Renal cortex interstitium (tissue), 11 donors: ENCODE results near the gene TIGIT. TPM values are rescaled to one million over a fixed set of nuclear protein-coding genes. Genes with fewer than 3 reads are reported as not detected.

ENCODE experiments used
- DNase-seq, 11 donors: peaks; one replicate each; pipeline ENCODE4 v3.0.0-alpha.2; 2013; ENCODE audit warnings: low read depth in 9 of 11, low spot score in 4 of 11; ENCODE audit errors: extremely low read depth in 1 of 11
- polyA plus RNA-seq, 3 donors: library from polyadenylated mRNA; unstranded; fragments of 120-200 nt; gene quantifications; one replicate each; pipeline ENCODE4 v1.2.1, GENCODE V29; 2013; ENCODE audit not compliant: insufficient read length in 3 of 3

The TIGIT gene
- polyA plus RNA-seq, 3 donors: 0.09 to 0.20 (median 0.11) TPM

GRCh38 chr3:114307832-114308231 is 14.0 kb downstream of the TIGIT start:
- DNase-seq: no peak

- no peak for DNase-seq
Measured at GRCh38 chr3:114308377-114308776, 14.5 kb downstream of the TIGIT start.

GRCh38 chr3:114308830-114309229 is 15.0 kb downstream of the TIGIT start:
- no peak for DNase-seq

- no peak for DNase-seq
Measured at GRCh38 chr3:114310695-114311094, 16.9 kb downstream of the TIGIT start.

- no peak for DNase-seq
Measured at GRCh38 chr3:114313426-114313825, 19.6 kb downstream of the TIGIT start.

- DNase-seq: no peak
Measured at GRCh38 chr3:114314282-114314681, 20.5 kb downstream of the TIGIT start.

- no peak for DNase-seq
Measured at GRCh38 chr3:114318295-114318694, 24.5 kb downstream of the TIGIT start.

GRCh38 chr3:114319453-114319852 is 25.6 kb downstream of the TIGIT start:
- DNase-seq: no peak

- DNase-seq: no peak
Measured at GRCh38 chr3:114320246-114320645, 26.4 kb downstream of the TIGIT start.

- DNase-seq: no peak
Measured at GRCh38 chr3:114323546-114324254, 29.9 kb downstream of the TIGIT start.

GRCh38 chr3:114327665-114328064 is 33.8 kb downstream of the TIGIT start:
- DNase-seq: no peak

GRCh38 chr3:114328345-114328744 is 34.5 kb downstream of the TIGIT start:
- no peak for DNase-seq

- no peak for DNase-seq
Measured at GRCh38 chr3:114329823-114330222, 36.0 kb downstream of the TIGIT start.

GRCh38 chr3:114331007-114331406 is 37.2 kb downstream of the TIGIT start:
- DNase-seq: no peak

- no peak for DNase-seq
Measured at GRCh38 chr3:114331710-114332109, 37.9 kb downstream of the TIGIT start.

GRCh38 chr3:114332342-114333179 is 38.7 kb downstream of the TIGIT start:
- DNase-seq: no peak

GRCh38 chr3:114333180-114333922 is 39.5 kb downstream of the TIGIT start:
- no peak for DNase-seq

GRCh38 chr3:114333923-114334240 is 40.1 kb downstream of the TIGIT start:
- DNase-seq: no peak

GRCh38 chr3:114336122-114336697 is 42.4 kb downstream of the TIGIT start:
- DNase-seq: no peak

- DNase-seq: no peak
Measured at GRCh38 chr3:114336857-114337256, 43.0 kb downstream of the TIGIT start.
